GM12878 (cell line): ENCODE measurements around the gene LGALS3. TPM values are rescaled to one million over a fixed set of nuclear protein-coding genes. Genes with fewer than 3 reads are reported as not detected.
A peak's percentile ranks its signal among the peaks of the same experiment; 100 is the strongest.

Experiments
- BCLAF1 ChIP-seq: fragments of 450-650 bp; IDR thresholded peaks from 2 replicates; pipeline ENCODE4 v1.6.1; 2017; ENCODE audit warnings: antibody characterized with exemption, mild to moderate bottlenecking, moderate library complexity
- BHLHE40 ChIP-seq, 2 experiments: fragments of 450-650 bp in 1 of 2; IDR thresholded peaks; 2 replicates each; pipeline ENCODE4 v1.6.1; 2011 to 2017; ENCODE audit warnings: low read depth in 2 of 2, borderline replicate concordance in 1 of 2, improper control_type of control experiment in 1 of 2, low read length in 1 of 2, mild to moderate bottlenecking in 1 of 2
- BMI1 ChIP-seq: fragments of 450-650 bp; IDR thresholded peaks from 2 replicates; pipeline ENCODE4 v1.6.1; 2016; ENCODE audit warnings: mild to moderate bottlenecking, moderate library complexity, borderline replicate concordance
- E2F8 ChIP-seq: fragments of 450-650 bp; IDR thresholded peaks from 2 replicates; pipeline ENCODE4 v1.6.1; 2018; ENCODE audit warnings: mild to moderate bottlenecking, low read depth, moderate library complexity; ENCODE audit not compliant: partially characterized antibody
- EZH2 ChIP-seq: IDR thresholded peaks from 2 replicates; pipeline ENCODE4 v1.6.1; 2012; ENCODE audit warnings: low read depth, mild to moderate bottlenecking, control low read depth, inconsistent platforms, low read length, borderline replicate concordance; ENCODE audit not compliant: control insufficient read depth
- FOXK2 ChIP-seq: fragments of 450-650 bp; IDR thresholded peaks from 2 replicates; pipeline ENCODE4 v1.6.1; 2017; ENCODE audit warnings: mild to moderate bottlenecking, moderate library complexity
- HDAC6 ChIP-seq: fragments of 200-600 bp; sonication (generic); IDR thresholded peaks from one replicate; pipeline ENCODE4 v1.8.0; 2017; ENCODE audit warnings: antibody characterized with exemption; ENCODE audit not compliant: unreplicated experiment
- SIX5 ChIP-seq: IDR thresholded peaks from 2 replicates; pipeline ENCODE4 v1.6.1; 2011; ENCODE audit warnings: mild to moderate bottlenecking, low read depth, low read length, moderate library complexity; ENCODE audit not compliant: severe bottlenecking
- SMAD1 ChIP-seq: fragments of 450-650 bp; IDR thresholded peaks from 2 replicates; pipeline ENCODE4 v1.6.1; 2018; ENCODE audit warnings: mild to moderate bottlenecking, low read depth; ENCODE audit not compliant: partially characterized antibody
- SMARCA5 ChIP-seq: fragments of 450-650 bp; IDR thresholded peaks from 2 replicates; pipeline ENCODE4 v1.6.1; 2017; ENCODE audit warnings: mild to moderate bottlenecking
- SRF ChIP-seq, 2 experiments: IDR thresholded peaks; 2 replicates each; pipeline ENCODE4 v1.6.1; 2011; ENCODE audit warnings: low read depth in 2 of 2, low read length in 2 of 2, mild to moderate bottlenecking in 1 of 2, moderate library complexity in 1 of 2
- STAT1 ChIP-seq: fragments of 450-650 bp; conservative IDR thresholded peaks from 2 replicates; pipeline ENCODE4 v1.6.1; 2014; ENCODE audit warnings: antibody characterized with exemption, mild to moderate bottlenecking
- STAT3 ChIP-seq: IDR thresholded peaks from 2 replicates; pipeline ENCODE4 v1.6.1; 2011; ENCODE audit warnings: low read depth, low read length, improper control_type of control experiment
- TBL1XR1 ChIP-seq: IDR thresholded peaks from 2 replicates; pipeline ENCODE4 v1.6.1; 2012; ENCODE audit warnings: low read depth, low read length, improper control_type of control experiment
- ZNF24 ChIP-seq: fragments of 450-650 bp; IDR thresholded peaks from 2 replicates; pipeline ENCODE4 v1.6.1; 2017; ENCODE audit warnings: antibody characterized with exemption, mild to moderate bottlenecking
- ZSCAN29 ChIP-seq: fragments of 450-650 bp; IDR thresholded peaks from 2 replicates; pipeline ENCODE4 v1.6.1; 2017; ENCODE audit warnings: mild to moderate bottlenecking, moderate library complexity
- polyA plus RNA-seq, 11 experiments: library from polyadenylated mRNA; depleted of rRNA in 4 of 11; unstranded in 6 of 11; stranded (reverse) in 5 of 11; fragments of >200 nt; fragmentation: Nextera tagmentation in 4 of 11; fragmentation: Illumina TruSeq in 1 of 11; extraction: Ambion mirVana in 4 of 11; extraction: Trizol in 1 of 11; gene quantifications; 1 replicate in 1 of 11; 2 replicates in 10 of 11; pipeline versions ENCODE4 v1.2.1 to v1.2.3, GENCODE V29; 2011 to 2016; ENCODE audit warnings: inconsistent platforms in 2 of 11, missing spikeins in 2 of 11, low read depth in 1 of 11
- total RNA-seq, 4 experiments: library from RNA; depleted of rRNA in 3 of 4; stranded (reverse); fragments of >200 nt in 3 of 4; fragmentation: Illumina TruSeq in 1 of 4; extraction: Trizol in 1 of 4; gene quantifications; 2 replicates each; pipeline versions ENCODE4 v1.2.1 to v1.2.3, GENCODE V29; 2013 to 2021
- TF ChIP-seq, protein P1 (sequence below): fragments of 450-650 bp; IDR thresholded peaks from 2 replicates; pipeline ENCODE4 v1.6.1; 2017; ENCODE audit warnings: low read depth, mild to moderate bottlenecking, moderate library complexity
- TF ChIP-seq, protein P2 (sequence below): IDR thresholded peaks from 2 replicates; pipeline ENCODE4 v1.6.1; 2011; ENCODE audit warnings: low read depth, mild to moderate bottlenecking, low read length, moderate library complexity, borderline replicate concordance; ENCODE audit errors: extremely low read depth
- TF ChIP-seq, protein P3 (sequence below): fragments of 450-650 bp; IDR thresholded peaks from 2 replicates; pipeline ENCODE4 v1.6.1; 2017; ENCODE audit warnings: mild to moderate bottlenecking

LGALS3 gene
- total and polyA plus RNA-seq, 10 of the 15 experiments (the other 5 are each of a cell fraction or from before 2014, with no cell fraction given) = 1.5 to 34.2 (median 18.4) TPM

DNA sequence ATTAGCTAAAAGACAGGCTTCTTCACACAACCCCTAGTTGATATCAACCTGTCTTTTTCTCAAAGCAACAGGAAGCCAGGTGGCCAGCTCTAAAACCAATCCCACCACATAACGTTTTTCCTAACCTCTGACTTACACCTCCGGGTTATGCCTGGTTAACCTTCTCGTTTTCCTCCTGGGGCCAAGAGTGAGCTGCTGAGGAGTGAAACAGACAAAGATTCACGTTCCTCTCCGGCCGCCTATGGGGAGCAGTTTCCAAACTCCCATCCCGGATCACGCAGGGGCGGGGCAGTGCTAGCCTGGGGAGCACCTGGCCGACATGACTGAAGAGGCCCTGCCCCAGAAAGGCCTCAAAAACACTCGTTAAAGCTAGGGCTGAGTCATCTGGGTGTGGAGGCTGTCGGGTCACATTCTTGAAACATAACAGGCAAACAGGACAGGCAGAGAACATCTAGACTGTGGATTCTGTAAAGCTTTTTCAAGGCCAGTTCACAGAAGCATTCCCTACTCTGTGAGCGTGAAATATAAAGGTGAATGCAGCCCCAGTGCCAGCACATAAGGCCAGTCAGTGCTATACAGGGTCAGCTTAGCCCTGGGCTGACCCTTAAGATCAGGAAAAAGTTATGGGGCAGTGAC is 25.9 kb upstream of the LGALS3 start (continued):
- TF ChIP-seq STAT3 (no peak), BCLAF1 (no peak), STAT1 (no peak), EZH2 (no peak), BMI1 (no peak), SMAD1 (no peak), SIX5 (no peak), HDAC6 (no peak), ZSCAN29 (no peak), E2F8 (no peak), SMARCA5 (no peak), BHLHE40 (IDR thresholded peaks at IDR 0.05; ENCODE audit: borderline replicate concordance in 1 of 2, low read depth in 2 of 2, low read length in 1 of 2) (peak; percentile 69 to 78; a peak in 3 of 4 replicates), SRF (IDR thresholded peaks at IDR 0.05; ENCODE audit: low read depth in 2 of 2, low read length in 2 of 2) (no peak), FOXK2 (no peak), ZNF24 (0 out of 2 replicates have a peak, but pooled peaks have one; percentile 51), TBL1XR1 (peak; percentile 48; the same call in 1 of the 2 replicates)
- TF ChIP-seq, protein P1, sequence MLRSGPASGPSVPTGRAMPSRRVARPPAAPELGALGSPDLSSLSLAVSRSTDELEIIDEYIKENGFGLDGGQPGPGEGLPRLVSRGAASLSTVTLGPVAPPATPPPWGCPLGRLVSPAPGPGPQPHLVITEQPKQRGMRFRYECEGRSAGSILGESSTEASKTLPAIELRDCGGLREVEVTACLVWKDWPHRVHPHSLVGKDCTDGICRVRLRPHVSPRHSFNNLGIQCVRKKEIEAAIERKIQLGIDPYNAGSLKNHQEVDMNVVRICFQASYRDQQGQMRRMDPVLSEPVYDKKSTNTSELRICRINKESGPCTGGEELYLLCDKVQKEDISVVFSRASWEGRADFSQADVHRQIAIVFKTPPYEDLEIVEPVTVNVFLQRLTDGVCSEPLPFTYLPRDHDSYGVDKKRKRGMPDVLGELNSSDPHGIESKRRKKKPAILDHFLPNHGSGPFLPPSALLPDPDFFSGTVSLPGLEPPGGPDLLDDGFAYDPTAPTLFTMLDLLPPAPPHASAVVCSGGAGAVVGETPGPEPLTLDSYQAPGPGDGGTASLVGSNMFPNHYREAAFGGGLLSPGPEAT = peak; percentile 69; the same call in 1 of the 2 replicates
- TF ChIP-seq, protein P2, sequence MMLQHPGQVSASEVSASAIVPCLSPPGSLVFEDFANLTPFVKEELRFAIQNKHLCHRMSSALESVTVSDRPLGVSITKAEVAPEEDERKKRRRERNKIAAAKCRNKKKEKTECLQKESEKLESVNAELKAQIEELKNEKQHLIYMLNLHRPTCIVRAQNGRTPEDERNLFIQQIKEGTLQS = no peak
- TF ChIP-seq, protein P3, sequence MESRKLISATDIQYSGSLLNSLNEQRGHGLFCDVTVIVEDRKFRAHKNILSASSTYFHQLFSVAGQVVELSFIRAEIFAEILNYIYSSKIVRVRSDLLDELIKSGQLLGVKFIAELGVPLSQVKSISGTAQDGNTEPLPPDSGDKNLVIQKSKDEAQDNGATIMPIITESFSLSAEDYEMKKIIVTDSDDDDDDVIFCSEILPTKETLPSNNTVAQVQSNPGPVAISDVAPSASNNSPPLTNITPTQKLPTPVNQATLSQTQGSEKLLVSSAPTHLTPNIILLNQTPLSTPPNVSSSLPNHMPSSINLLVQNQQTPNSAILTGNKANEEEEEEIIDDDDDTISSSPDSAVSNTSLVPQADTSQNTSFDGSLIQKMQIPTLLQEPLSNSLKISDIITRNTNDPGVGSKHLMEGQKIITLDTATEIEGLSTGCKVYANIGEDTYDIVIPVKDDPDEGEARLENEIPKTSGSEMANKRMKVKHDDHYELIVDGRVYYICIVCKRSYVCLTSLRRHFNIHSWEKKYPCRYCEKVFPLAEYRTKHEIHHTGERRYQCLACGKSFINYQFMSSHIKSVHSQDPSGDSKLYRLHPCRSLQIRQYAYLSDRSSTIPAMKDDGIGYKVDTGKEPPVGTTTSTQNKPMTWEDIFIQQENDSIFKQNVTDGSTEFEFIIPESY = no peak
